Measurements from ENCODE around the gene AVPI1. TPM values are rescaled to one million over a fixed set of nuclear protein-coding genes. Genes with fewer than 3 reads are reported as not detected.
A peak's percentile ranks its signal among the peaks of the same experiment; 100 is the strongest.
"Not testable (repeated sequence)": the region's sequence is repeated elsewhere in the genome, so short reads cannot be mapped to it uniquely, and the experiment has no call there.

The AVPI1 gene
- polyA plus RNA-seq, 3 donors = 3.7 to 8.6 (median 4.3) TPM

DNA sequence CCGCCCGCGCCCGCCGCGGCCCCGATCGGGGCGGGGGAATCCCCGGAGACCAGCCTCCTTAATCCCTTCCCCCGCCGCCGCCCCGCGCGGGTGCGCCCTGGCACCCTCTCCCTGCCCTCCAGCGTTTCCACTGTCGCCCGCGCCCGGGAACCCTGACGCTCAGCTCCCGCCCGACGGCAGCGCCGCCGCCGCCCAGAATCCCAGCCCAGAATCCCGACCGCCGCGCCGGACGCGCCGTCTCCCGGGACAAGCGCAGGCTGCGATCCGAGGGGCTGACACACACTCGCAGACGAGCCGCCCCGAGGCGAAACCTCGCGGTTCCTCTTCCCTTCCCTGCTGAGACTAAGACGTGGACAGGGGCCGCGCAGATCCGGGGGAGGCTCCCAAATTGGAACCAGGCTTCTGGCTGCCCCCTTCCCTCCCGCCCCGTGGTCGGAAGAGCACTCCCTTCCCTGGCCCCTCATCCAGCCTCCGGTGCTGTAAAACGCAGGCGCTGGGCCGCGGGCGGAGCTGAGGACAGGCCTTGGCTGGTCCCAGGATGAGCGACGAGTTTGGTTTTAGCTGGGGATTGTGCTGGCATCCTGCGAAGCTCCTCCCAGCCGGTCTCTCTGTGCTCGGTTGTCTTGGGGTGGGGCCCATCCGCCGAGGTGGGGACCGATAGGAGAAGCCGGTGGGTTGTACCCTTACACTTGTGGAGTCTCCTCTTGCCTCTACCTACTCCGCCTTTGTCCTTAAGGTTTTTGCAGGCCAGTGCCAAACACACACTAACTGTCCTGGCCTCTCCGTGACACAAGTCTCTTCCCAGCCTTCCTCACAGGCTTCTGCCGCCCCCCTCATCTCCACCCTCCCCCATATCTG lies 27.6 kb upstream of the AVPI1 start:
- DNase-seq (ENCODE audit: extremely low read depth in 1 of 11, low read depth in 9 of 11, low spot score in 4 of 11) = peak in 7 of 11 donors; percentile 37 to 68 (median 58)

DNA sequence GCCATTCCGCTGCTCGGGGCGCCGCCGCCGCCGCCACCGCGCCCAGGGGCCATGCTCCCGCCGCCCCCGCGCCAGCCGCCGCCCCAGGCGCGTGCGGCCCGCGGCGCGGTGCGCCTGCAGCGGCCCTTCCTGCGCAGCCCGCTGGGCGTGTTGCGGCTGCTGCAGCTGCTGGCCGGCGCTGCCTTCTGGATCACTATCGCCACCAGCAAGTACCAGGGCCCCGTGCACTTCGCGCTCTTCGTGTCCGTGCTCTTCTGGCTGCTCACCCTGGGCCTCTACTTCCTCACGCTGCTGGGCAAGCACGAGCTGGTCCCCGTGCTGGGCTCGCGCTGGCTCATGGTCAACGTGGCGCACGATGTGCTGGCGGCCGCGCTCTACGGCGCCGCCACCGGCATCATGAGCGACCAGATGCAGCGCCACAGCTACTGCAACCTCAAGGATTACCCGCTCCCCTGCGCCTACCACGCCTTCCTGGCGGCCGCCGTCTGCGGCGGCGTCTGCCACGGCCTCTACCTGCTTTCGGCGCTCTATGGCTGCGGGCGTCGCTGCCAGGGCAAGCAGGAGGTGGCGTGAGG lies 26.9 kb upstream of the AVPI1 start:
- DNase-seq (ENCODE audit: extremely low read depth in 1 of 11, low read depth in 9 of 11, low spot score in 4 of 11) = peak in 7 of 11 donors; percentile 45 to 64 (median 61)

DNA sequence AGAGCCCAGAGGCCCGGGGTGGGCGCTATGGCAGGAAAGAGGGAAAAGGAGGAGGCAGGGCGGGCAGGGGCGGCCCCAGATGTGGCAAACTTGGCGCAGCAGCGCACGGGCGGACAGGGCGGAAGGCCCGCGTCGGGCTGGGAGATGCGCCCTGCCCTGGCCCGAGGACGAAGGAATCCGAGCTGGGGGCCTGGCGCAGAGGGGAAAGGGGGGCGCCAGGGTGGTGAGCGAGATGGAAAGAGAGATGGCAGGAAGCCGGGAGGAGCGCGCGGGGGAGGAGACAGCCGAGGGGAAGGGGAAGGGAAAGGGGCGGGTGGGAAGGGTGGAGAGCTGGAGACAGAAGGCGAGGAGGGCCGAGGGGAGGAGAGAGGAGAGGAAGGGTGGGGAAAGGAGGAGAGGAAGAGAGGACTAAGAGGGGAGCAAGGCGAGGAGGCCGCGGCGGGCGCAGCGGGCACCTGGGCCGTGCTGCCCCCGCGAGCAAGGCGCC lies 26.3 kb upstream of the AVPI1 start, which contains the start of gene MARVELD1:
MARVELD1 (plus strand) TSS at position 392 of the 487 bp plus-strand sequence. CDS start 147 bp downstream, outside the sequence.
- peak in 7 of 11 donors; percentile 39 to 81 (median 75) for DNase-seq (ENCODE audit: extremely low read depth in 1 of 11, low read depth in 9 of 11, low spot score in 4 of 11)

DNA sequence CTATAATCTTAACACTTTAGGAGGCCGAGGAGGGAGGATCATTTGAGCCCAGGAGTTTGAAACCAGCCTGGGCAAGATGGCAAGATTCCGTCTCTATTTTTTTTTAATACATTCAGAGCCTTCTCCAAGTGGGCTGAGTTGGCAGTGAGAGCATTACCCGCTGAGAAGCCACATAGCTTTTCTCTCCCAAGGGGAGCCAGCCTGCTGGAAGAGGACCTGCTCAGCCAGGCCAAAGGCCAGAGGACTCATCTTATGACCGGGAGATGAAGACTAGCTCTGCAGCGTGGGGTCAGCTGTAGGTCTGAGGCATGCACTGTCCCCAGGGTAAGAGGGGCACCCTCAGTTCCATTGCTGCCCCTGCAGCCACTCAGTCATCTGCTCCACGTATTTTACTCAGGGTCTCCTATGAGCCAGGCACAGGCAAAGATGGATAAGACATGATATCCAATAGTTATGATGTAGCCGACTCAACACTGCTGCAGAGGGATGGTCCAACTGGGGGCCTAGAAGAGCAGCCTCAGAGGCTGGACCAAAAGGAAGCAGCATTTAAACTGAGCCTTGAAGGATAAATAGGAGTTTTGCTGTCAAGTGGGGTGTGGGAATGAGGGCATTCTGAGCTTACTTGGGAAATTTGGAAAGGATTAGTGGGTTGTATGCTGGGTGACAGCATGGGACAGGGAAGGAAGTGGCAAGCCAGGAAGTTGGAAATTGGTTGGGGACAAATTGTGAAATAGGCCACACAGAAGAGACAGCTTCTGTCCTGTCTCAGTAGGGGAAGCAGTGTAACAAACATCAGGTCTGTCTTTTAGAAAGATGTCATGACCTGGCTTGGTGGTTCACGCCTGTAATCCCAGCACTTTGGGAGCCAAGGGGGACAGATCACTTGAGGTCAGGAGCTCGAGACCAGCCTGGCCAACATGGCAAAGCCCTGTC lies 24.9 kb upstream of the AVPI1 start:
- no peak for DNase-seq (ENCODE audit: extremely low read depth in 1 of 11, low read depth in 9 of 11, low spot score in 4 of 11)

DNA sequence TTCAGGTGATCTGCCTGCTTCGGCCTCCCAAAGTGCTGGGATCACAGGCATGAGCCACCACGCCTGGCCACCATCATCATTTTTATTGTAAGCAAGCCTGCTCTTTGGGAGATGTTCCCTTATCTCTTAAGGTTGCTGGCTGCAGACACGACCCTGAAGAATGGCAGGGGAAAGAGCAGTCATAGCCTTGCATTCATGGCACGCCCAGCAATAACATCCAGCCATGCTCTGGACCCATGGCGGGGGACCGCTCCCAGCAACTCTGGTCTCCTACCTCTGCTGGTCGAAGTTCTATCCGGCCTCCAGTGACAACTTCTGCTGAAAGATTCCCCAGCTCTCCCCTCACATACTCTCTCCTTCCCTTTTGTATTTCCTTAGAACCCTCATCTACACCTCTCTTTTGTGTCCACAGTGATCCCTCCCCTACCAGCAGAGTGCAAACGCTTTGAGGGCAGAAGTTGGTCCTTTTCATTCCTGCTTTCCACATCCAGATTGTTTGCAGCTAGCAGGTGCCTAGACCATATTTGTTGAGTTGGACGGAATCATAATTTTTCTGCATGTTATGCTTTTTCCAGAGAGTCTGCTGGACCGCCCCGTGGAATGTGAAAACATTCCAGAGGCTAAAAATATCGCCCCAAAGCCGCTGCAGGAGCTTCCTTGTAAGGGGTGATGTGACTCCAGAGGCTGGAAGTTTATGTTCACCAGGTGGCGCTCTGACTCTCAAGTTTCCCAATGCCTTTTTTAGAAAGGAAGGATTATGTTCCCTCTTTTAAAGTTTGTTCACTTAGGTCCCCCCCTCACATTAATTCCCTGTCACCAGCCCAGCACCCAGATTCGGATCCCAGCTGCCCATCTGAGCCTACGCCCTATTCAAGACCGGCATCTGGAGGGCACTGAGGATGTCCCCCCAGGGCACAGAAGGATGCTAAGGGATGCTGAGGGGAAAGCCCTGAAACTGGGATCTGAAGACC lies 22.2 kb upstream of the AVPI1 start:
- peak in 6 of 11 donors; percentile 47 to 83 (median 70) for DNase-seq (ENCODE audit: extremely low read depth in 1 of 11, low read depth in 9 of 11, low spot score in 4 of 11)

DNA sequence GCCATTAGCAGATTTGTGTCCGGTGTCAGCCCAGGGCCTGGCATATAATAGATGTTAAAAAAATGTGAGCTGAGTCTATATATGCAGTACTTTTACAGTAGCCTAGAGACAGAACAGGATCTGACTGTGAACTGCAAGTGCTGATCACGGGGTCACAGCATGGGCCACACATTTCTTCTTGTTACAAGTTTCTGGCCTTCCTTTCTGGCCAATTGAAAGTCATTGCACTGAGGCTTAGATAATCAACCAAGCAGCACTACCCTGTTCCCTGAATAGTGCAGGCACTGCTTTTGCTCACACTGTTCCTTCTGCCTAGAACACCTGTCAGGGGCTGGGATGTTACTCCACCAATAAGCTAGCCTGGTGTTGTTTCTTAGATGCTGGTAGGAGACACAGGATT lies 21.1 kb upstream of the AVPI1 start:
- no peak for DNase-seq (ENCODE audit: extremely low read depth in 1 of 11, low read depth in 9 of 11, low spot score in 4 of 11)

DNA sequence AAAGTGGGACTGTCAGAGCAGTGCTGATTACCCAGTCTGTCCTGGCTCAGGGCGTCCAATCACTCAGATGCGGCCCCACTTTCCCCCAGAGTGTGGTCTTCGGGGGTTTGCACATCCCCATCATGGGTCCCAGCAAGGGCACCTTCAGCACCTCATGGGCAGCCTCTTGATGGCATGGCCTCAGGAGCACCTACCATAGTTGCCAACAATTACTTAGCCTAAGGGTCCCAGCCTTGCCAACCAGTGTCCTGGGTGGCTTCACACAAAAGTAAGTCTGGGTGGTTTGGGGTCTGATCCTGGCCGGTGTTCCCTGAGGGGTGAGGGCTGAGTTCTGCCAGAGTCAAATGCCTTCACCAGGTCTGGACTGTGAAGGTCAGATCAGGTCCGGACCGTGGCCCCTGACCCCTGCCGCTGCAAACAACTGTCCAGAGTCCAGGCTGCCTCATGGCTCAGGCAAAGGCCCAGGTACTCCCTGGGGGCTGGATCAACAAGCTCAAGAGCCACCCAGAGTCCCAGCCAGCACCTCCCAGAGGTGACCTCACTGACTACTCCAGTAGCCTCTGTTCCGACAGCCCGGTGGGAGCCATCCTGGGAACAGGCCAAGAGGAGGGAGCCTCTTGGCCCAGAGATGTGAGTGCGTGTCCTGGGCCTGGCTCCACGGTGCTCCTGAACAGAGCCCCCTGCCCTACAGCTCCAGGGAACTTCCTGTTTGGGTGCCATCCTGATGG lies 20.3 kb upstream of the AVPI1 start:
- DNase-seq (ENCODE audit: extremely low read depth in 1 of 11, low read depth in 9 of 11, low spot score in 4 of 11) = no peak

DNA sequence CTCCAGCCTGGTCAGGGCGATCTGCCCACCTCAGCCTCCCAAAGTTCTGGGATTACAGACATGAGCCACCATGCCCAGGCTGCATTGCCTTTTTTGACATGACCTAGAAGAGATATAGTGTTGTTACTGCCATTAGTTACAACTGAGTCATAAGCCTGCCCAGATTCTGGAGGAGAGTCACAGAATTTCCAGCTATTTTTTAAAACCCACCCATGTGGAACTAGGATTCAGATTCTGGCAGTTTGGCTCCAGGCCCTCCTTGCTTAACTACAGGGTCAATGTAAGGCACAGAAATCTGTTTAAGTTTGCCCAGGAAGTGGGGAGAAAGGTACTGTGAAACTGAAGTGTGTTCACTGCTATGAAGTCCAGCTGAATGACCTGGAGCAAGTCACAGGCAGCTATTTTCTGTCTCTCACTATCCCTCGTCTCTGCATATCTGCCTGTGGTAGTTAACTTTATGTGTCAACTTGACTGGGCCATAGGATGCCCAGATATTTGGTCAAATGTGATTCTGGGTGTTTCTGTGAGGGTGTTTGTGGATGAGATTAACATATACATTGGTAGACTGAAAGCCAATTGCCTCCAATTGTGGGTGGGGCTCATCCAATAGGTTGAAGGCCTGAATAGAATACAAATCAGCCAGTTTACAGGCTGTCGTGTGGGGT lies 18.1 kb upstream of the AVPI1 start:
- DNase-seq (ENCODE audit: extremely low read depth in 1 of 11, low read depth in 9 of 11, low spot score in 4 of 11) = no peak

DNA sequence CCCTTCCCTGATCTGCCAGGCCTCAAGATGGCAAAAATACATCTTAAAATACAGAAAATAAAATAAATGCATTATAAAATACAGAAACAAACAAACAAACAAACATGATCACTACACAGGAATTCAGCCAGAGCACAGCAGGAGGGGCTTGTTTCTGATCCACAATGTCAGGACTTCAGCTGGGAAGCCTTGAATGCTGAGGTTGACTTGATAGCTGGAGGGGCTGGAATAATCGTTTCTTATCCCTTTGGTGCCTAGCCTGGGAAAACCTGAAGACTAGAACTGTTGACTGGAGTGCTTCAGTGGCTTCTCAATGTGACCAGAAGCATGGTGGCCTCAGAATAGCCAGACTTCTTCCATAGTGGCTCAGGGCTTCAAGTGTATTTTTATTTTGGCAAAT lies 17.3 kb upstream of the AVPI1 start:
- DNase-seq (ENCODE audit: extremely low read depth in 1 of 11, low read depth in 9 of 11, low spot score in 4 of 11) = no peak

DNA sequence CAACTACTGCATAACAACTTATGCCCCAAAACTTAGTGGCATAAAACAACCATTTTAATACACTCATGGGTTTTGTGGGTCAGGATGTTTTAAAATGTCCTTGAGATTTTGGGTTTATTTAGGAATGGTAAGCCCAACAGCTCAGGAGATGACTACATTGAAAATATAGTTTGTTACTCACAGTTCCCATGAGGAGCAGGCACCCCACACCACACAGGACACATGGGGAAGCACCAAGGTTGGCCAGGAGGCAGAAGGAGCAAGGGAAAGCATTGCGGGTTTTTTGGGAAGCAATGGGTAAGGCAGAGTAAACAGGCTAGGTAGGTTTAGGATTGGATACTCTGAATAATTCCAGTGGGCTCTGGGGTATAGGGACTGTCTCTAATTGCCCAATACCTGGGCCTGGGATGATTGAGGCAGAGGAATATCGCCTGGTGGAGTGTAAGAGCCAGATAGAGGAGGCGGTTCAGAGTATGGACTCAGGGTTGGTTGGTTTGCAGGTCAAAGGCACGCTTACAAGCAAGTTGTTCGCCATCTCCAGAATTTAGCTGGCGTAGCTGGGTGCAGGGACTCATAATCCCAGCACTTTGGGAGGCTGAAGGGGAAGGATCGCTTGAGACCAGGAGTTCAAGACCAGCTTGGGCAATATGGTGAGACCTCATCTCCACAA lies 16.5 kb upstream of the AVPI1 start:
- no peak for DNase-seq (ENCODE audit: extremely low read depth in 1 of 11, low read depth in 9 of 11, low spot score in 4 of 11)

DNA sequence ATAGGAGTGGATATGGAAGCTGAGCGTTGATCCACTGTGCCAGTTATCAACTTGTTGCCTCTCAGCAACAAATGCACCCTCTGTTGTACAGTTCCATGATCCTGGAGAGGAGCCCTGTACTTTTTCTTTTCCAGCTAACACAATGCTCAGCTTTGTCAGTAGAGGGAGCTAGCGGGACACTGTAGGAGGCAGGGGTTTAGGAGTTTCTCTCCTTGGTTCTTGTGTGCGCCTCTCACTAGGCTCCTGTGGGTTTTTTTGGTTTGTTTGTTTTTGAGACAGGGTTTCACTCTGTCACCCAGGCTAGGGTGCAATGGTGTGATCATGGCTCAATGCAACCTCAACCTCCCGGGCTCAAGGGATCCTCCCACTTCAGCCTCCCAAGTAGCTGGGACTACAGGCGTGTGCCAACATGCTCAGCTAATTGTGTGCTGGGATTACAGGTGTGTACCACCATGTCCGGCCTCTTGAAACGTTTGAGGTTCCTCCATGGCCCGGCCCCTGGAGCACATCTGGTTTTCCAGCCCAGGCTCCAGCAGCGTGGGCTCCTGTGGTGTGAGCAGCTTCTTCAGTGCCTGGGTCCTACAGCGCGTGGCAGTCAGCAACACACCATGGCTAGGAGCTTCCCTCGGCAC lies 14.5 kb upstream of the AVPI1 start:
- peak in 5 of 11 donors; percentile 48 to 63 (median 59) for DNase-seq (ENCODE audit: extremely low read depth in 1 of 11, low read depth in 9 of 11, low spot score in 4 of 11)

DNA sequence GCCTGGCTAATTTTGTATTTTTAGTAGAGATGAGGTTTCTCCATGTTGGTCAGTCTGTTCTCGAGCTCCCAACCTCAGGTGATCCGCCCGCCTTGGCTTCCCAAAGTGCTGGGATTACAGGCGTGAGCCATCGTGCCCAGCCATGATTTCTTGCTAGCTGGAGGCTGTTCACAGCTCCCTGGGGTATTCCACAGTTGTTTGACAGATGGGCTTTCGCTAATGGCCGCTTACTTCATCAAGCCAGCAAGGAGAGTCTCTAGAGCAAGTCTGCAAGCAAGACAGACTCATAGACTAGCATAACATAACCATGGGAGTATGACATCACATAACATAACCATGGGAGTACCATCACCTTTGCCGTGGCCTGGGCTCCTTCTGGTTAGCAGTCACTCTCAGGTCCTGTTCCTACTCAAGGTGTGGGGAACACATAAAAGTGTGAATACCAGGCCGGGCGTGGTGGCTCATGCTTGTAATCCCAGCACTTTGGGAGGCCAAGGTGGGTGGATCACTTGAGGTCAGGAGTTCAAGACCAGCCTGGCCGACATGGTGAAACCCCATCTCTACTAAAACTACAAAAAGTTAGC lies 11.1 kb upstream of the AVPI1 start:
- DNase-seq (ENCODE audit: extremely low read depth in 1 of 11, low read depth in 9 of 11, low spot score in 4 of 11) = not testable (repeated sequence)

DNA sequence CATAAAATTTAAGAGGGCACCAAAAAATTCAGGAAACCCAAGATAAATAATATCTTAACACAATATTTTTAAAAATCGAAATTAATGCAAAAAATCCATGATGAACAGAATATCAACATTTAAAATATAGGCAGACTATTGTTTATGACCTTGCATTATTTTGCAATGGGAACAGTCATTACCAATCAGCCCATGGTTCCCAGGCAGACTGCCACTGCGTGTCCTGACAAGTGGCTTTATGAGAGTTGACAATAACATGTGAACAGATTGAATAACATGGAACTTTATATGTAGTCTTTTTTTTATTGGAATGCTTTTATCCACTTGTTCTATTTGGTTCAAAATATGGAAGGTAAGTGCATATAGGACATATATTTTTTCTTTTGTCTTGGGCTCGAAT lies 3.1 kb upstream of the AVPI1 start:
- no peak for DNase-seq (ENCODE audit: extremely low read depth in 1 of 11, low read depth in 9 of 11, low spot score in 4 of 11)

DNA sequence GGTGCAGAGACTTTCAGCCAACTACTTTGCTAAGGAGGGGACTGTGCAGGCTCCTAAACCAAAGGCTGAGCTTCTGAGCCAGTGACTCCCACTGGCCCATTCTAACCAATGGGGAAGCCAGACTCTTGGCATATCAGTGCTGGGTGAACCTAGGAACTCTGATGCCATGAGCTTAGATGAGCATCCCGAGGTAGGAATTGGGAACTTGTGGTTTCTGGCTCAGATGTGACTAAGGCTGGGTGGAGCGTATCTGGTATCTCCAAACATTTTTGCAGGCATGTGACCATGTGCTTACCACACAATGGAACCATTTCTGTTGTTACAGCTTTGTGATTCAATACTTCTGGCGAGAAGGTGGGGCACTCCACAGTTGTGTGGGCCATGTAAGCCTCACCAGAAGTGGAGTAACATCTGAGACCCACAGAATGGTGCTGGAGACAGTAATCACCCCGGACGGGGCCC lies 2.5 kb upstream of the AVPI1 start:
- DNase-seq (ENCODE audit: extremely low read depth in 1 of 11, low read depth in 9 of 11, low spot score in 4 of 11) = no peak
